Amniotic stem cell (primary cell): Measurements from ENCODE around the gene ACAD11.

ENCODE experiments used
- DNase-seq: peaks from one replicate; lab custom pipeline; 2025; lab: John Stamatoyannopoulos, UW

The ACAD11 gene

GRCh38 chr3:132659365-132660051 is at the start of gene ACAD11:
Gene ACAD11, minus strand, starts transcription at chr3:132659809. Its CDS starts 58 bp downstream, at chr3:132659751.
- peak; percentile 64 for DNase-seq

- no peak for DNase-seq
Measured at GRCh38 chr3:132703733-132704132, 44.1 kb upstream of the ACAD11 start.

- DNase-seq: no peak
Measured at GRCh38 chr3:132695422-132695821, 35.8 kb upstream of the ACAD11 start.

- no peak for DNase-seq
Measured at GRCh38 chr3:132694991-132695390, 35.4 kb upstream of the ACAD11 start.

- no peak for DNase-seq
Measured at GRCh38 chr3:132690040-132690439, 30.4 kb upstream of the ACAD11 start.

GRCh38 chr3:132682201-132682600 is 22.6 kb upstream of the ACAD11 start:
- DNase-seq: no peak

- DNase-seq: no peak
Measured at GRCh38 chr3:132681421-132681820, 21.8 kb upstream of the ACAD11 start.

- DNase-seq: no peak
Measured at GRCh38 chr3:132679911-132680310, 20.3 kb upstream of the ACAD11 start.

- DNase-seq: no peak
Measured at GRCh38 chr3:132675408-132675807, 15.8 kb upstream of the ACAD11 start.

GRCh38 chr3:132669256-132669777 is 9.7 kb upstream of the ACAD11 start:
- DNase-seq: no peak

- no peak for DNase-seq
Measured at GRCh38 chr3:132665230-132665745, 5.7 kb upstream of the ACAD11 start.

- DNase-seq: no peak
Measured at GRCh38 chr3:132662212-132662611, 2.6 kb upstream of the ACAD11 start.

GRCh38 chr3:132661101-132661500 is 1.5 kb upstream of the ACAD11 start:
- DNase-seq: no peak

- no peak for DNase-seq
Measured at GRCh38 chr3:132660811-132661070, 1.1 kb upstream of the ACAD11 start.

GRCh38 chr3:132660052-132660810 is 622 bp upstream of the ACAD11 start, which contains the start of gene UBA5:
Gene UBA5, plus strand, starts transcription at chr3:132660329. Its CDS starts 209 bp downstream, at chr3:132660538.
- peak; percentile 51 for DNase-seq

- DNase-seq: no peak
Measured at GRCh38 chr3:132659000-132659364, 627 bp downstream of the ACAD11 start.

- DNase-seq: no peak
Measured at GRCh38 chr3:132657869-132658747, 1.5 kb downstream of the ACAD11 start.

GRCh38 chr3:132655471-132655870 is 4.1 kb downstream of the ACAD11 start:
- no peak for DNase-seq

GRCh38 chr3:132654721-132655120 is 4.9 kb downstream of the ACAD11 start:
- DNase-seq: no peak

- DNase-seq: no peak
Measured at GRCh38 chr3:132654190-132654589, 5.4 kb downstream of the ACAD11 start.

GRCh38 chr3:132652640-132653270 is 6.9 kb downstream of the ACAD11 start:
- DNase-seq: no peak

- no peak for DNase-seq
Measured at GRCh38 chr3:132650153-132650552, 9.5 kb downstream of the ACAD11 start.
